ENCODE results near the gene RECQL5.
"Not testable (repeated sequence)": the region's sequence is repeated elsewhere in the genome, so short reads cannot be mapped to it uniquely, and the experiment has no call there.

The RECQL5 gene

GRCh38 chr17:75649687-75650086, 17.3 kb downstream of the RECQL5 start:
- FAIRE-seq (no peak), DNase-seq (ENCODE audit: low spot score) (no peak)

GRCh38 chr17:75647921-75648320, 19.0 kb downstream of the RECQL5 start:
- no peak for FAIRE-seq
- no peak for DNase-seq (ENCODE audit: low spot score)

GRCh38 chr17:75647061-75647460, 19.9 kb downstream of the RECQL5 start:
- FAIRE-seq, result no peak
- no peak for DNase-seq (ENCODE audit: low spot score)

- DNase-seq (ENCODE audit: low spot score) (no peak), FAIRE-seq (no peak)
Measured at GRCh38 chr17:75646638-75646992, 20.3 kb downstream of the RECQL5 start.

- peak; percentile 91 for DNase-seq (ENCODE audit: low spot score)
- FAIRE-seq, result peak; percentile 89
Measured at GRCh38 chr17:75645889-75646637, 20.9 kb downstream of the RECQL5 start.

DNA sequence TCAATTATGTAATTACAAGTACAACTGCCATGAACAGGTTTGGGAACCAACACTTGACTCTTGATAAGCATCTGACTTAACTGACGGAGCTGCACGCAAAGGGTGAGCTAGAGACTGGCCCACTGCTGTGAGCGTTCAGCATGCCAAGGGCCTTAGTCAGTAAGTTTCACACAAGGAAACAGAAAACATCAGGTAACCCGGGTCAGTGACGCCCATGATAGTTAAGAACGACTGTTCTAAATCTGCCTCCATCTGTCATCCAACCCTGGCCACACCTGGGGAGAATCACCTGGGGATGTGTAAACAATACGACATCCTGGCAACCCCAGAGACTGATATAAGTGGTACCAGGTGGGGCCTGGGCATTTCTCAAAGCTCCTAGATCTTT, 21.5 kb downstream of the RECQL5 start:
- FAIRE-seq (peak; percentile 60), DNase-seq (ENCODE audit: low spot score) (peak; percentile 86)

GRCh38 chr17:75643643-75644017, 23.3 kb downstream of the RECQL5 start:
- no peak for FAIRE-seq

DNA sequence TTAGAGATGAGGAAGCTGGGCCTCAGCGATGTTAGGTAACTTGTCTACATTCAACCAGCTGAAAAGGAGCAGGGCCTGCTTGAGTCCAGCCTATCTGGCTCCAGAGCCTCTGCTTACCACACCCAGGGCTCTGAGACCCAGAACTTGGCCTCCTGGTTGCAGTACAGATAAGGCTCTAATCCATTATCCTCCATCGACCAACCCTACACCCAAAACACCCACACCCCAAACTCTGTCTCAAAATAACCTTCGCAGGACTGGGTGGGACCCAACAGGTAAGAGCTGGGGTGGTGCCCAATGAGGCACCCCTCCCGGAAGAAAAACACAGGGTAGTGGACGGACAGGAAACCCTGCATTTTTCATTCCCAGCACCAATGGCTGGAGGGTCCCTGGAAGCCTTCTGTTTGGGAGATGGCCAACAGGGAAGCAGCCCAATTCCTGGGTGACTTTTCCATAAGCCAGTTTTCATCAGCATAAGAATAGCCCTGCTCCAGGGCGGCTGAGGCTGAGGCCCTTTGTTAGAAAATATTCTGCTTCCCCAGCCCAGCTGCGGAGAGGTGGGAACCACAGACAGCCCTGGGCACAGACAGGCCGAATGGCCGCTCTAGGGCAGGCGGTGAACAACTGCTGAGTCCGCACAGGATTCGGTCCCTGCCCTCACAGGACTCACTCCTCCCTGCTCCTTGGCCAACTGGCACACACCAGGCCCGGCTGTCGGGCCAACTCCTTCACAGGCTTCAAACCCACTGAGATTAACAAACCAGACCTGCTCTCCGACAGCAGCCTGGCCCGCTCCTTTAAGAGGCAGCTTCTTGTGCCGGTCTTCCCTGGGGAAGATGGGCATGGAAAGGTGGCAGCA, 23.9 kb downstream of the RECQL5 start:
- DNase-seq (ENCODE audit: low spot score) (no peak), FAIRE-seq (no peak)

More at GRCh38 chr17:75643643-75644017, 23.3 kb downstream of the RECQL5 start:
- no peak for DNase-seq (ENCODE audit: low spot score)

DNA sequence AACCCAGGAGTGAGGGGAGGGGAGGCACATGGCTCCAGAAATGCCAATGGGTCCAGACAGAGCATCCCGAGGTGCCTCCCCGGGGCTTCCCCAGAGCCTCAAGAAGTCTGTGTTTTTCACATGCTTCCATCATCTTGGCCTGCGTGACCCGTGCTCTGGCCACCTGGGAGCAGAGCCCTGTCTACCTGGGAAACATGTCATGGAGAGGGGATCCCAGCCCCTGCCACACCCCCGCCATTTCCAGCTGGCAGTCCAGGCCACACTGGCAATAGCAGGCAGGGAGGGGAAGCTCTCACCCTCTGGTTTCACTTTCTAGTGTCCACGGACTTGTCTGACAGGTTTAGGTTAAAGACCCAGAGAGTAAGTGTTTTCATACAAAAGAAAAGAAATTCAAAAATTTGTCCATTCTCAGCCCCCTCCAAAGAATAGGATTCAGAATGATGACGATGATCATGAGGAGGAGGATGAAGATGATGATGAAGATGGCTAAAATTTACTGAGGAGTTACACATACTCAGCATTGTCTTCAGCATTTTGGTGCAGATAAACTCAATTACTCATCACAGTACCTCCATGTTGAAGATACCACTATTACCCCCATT, 24.7 kb downstream of the RECQL5 start:
- no peak for DNase-seq (ENCODE audit: low spot score)
- no peak for FAIRE-seq

GRCh38 chr17:75641343-75641742, 25.6 kb downstream of the RECQL5 start:
- no peak for FAIRE-seq

GRCh38 chr17:75640556-75641119, 26.3 kb downstream of the RECQL5 start:
- no peak for FAIRE-seq

More at GRCh38 chr17:75641343-75641742, 25.6 kb downstream of the RECQL5 start:
- DNase-seq (ENCODE audit: low spot score), result no peak

GRCh38 chr17:75639771-75640555, 27.0 kb downstream of the RECQL5 start:
- DNase-seq (ENCODE audit: low spot score), result no peak
- no peak for FAIRE-seq

More at GRCh38 chr17:75640556-75641119, 26.3 kb downstream of the RECQL5 start:
- no peak for DNase-seq (ENCODE audit: low spot score)

DNA sequence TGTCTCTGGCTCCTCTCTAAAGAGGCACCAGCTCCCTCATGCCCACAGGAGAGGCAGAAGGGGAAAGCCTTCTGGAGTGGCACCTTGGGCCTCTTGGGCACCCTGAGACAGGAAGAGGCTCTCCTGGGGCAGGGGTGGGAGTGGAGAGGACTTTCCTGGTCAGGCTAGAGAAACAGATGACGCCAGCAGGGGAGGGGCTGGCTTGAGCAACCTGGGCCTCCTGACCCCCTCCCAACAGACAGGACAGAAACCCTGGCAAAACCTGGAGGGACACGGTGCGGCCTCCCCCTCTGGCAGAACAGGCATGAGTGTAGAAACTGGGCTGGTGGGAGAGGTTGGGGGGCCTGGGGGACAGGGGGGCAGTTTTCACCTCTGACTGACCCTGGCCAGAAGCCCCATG, 27.6 kb downstream of the RECQL5 start:
- FAIRE-seq (no peak), DNase-seq (ENCODE audit: low spot score) (no peak)

GRCh38 chr17:75638893-75639292, 28.1 kb downstream of the RECQL5 start:
- no peak for FAIRE-seq
- no peak for DNase-seq (ENCODE audit: low spot score)

DNA sequence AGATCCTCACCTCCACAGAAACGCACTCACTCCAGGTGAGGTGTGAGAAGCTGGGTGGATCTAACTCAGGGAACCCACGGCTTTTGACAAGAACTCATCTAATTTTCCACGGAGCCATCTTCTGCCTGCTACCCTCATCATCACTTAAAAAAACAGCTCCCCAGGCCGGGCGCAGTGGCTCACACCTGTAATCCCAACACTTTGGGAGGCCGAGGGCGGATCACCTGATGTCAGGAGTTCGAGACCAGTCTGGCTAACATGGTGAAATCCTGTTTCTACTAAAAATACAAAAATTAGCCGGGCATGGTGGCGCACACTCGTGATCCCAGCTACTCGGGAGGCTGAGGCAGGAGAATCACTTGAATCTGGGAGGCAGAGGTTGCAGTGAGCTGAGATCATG, 28.9 kb downstream of the RECQL5 start:
- not testable (repeated sequence) for FAIRE-seq

DNA sequence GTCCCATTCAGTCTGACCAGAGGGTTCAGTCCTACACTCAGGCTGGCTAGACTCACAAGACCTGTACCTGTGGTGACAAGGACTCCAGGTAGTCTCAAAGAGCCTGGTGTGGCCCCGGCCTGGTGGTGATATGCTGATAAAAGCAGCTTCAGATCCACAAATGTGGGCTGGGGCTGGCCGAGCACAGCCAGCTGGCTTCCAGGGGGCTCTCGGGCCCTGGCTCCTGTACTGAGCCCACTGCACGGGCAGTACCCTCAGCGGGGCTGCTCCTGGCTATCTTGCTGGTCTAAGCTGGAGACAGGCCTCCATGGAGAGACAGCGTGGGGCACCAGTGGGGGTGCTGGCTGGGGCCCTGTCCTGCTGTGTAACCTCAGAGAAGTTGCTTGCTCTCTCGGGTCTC, 29.4 kb downstream of the RECQL5 start:
- no peak for FAIRE-seq
- no peak for DNase-seq (ENCODE audit: low spot score)

More for the DNA sequence above, 28.9 kb downstream of the RECQL5 start:
- not testable (repeated sequence) for DNase-seq (ENCODE audit: low spot score)

DNA sequence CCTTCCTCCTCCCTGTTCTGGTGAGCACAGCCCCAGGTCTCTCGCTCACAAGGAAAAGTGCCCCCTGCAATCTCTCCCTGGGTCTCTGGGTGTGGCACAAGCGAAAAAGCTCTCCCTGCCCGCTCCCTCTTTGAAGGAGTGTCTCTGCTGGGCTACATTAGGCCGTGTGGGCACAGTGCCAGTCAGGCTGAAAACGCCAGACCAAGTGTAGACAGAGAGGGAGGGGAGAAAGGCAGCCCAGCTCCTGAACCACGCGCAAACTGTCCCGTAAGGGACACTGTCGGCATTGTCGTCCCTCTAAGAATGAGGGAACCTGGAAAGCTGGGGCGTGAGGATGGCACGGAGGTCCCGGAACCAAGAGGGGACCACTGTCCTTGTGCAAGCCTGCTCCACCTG, 29.8 kb downstream of the RECQL5 start:
- FAIRE-seq, result no peak
- no peak for DNase-seq (ENCODE audit: low spot score)

DNA sequence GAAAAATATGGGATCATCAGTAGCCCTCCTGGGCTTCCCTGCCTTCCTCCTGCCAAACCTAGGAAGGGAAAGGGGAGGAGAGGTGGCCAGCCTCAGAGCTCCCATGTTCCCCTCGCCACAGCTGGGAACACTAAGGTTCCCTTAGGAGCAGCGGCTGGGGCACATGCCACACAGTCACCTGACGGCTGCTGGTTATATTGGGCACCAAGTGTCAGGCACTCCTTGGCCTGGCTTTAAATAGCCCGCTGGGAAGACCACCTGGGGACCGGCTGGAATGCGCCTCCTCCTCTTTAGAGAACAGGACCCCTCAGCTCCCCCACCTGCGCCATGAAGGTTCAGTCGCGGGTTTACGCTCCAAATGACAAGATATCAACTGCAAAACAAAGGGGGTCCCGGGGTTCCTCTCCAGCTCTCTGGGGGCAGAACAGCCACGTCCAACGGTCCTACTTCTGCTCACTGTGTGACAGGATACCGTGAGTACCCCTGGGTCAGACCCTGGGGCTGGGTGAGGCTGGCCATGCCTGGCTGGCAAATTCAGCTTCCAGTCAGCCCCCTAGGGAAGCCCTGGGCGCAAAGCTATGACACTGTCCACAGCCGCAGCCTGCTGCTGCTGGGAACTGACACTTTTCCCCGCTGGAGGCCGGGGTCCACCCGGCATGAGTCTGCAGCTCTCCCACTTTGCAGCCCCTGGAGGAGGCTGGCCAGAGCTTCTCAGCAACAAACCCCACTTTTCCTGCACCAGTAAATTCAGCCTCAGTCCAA, 30.4 kb downstream of the RECQL5 start:
- DNase-seq (ENCODE audit: low spot score) (no peak), FAIRE-seq (no peak)

DNA sequence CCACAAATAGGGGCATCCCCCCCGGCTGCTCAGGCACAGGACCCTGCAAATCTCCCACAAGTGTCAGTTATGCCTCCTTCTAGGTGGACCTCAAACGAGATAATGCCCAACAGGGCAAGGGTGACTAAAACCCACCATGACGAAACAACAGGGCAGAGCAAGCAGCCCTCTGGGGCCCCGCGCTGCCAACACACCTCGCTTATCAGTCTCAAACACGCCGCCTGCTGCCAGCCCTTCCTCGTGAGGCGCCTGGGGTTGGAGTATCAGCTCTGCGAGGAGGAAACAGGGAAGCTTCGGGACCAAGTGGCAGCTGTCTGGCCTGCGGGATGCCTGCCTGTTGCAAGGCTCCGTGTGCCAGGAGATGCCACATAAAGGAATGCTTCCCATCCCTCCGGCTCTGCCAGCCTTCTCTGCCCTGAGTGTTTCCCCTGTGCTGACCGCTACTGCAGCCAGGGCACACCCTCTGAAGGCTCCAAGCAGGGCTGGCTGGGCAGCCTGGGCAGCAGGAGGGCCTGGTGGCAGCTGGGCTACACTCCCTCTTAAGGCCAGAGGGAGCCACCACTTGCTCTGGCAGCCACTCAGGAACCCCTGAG, 31.2 kb downstream of the RECQL5 start:
- no peak for FAIRE-seq
- no peak for DNase-seq (ENCODE audit: low spot score)
